Sigmoid colon (tissue), 4 donors: ENCODE results near the gene SNX27.
A peak's percentile ranks its signal among the peaks of the same experiment; 100 is the strongest.

ENCODE experiments used
- EP300 ChIP-seq, 4 donors: sonication (generic); formaldehyde crosslinking; IDR thresholded peaks; one replicate each; pipeline ENCODE4 v1.6.1; 2017; ENCODE audit warnings: antibody characterized with exemption in 4 of 4
- POLR2AphosphoS5 ChIP-seq, 4 donors: sonication (generic); formaldehyde crosslinking; IDR thresholded peaks; one replicate each; pipeline ENCODE4 v1.6.1; 2017; ENCODE audit warnings: antibody characterized with exemption in 4 of 4
- TF ChIP-seq, protein P1 (sequence below), 4 experiments: fragments of 450-650 bp in 3 of 4; fragments of 200-600 bp in 1 of 4; IDR thresholded peaks; one replicate each; pipeline ENCODE4 v1.5.1; 2016 to 2019; ENCODE audit warnings: antibody characterized with exemption in 4 of 4, mild to moderate bottlenecking in 3 of 4, moderate library complexity in 2 of 4

DNA sequence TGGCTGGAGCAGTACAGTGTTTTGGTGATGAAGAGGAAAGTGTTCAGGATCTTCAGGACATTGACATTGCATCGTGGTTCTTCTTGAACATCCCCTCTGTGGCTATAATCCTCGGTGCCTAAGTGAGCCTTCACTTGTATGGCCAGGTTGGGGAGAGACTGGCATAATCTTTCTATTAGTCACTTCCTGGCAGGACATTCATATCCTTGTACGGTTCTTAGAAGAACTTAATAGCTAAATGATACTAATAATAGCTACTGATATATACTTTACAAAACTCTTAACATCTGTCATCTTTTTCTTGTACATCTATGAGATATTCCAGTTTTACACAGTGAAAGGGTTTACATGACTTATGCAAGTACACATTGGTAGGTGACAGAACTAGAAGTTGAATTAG lies 69.0 kb downstream of the SNX27 start:
- TF ChIP-seq, protein P1, sequence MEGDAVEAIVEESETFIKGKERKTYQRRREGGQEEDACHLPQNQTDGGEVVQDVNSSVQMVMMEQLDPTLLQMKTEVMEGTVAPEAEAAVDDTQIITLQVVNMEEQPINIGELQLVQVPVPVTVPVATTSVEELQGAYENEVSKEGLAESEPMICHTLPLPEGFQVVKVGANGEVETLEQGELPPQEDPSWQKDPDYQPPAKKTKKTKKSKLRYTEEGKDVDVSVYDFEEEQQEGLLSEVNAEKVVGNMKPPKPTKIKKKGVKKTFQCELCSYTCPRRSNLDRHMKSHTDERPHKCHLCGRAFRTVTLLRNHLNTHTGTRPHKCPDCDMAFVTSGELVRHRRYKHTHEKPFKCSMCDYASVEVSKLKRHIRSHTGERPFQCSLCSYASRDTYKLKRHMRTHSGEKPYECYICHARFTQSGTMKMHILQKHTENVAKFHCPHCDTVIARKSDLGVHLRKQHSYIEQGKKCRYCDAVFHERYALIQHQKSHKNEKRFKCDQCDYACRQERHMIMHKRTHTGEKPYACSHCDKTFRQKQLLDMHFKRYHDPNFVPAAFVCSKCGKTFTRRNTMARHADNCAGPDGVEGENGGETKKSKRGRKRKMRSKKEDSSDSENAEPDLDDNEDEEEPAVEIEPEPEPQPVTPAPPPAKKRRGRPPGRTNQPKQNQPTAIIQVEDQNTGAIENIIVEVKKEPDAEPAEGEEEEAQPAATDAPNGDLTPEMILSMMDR (IDR thresholded peaks at IDR 0.05) = no peak
- TF ChIP-seq EP300 (IDR thresholded peaks at IDR 0.05) (no peak), POLR2AphosphoS5 (IDR thresholded peaks at IDR 0.05) (peak in 3 of 4 donors; percentile 16 to 31 (median 17))
